Large intestine (tissue), 3 donors: ENCODE results near the gene ARHGAP26. TPM values are rescaled to one million over a fixed set of nuclear protein-coding genes. Genes with fewer than 3 reads are reported as not detected.
"Not testable (repeated sequence)": the region's sequence is repeated elsewhere in the genome, so short reads cannot be mapped to it uniquely, and the experiment has no call there.

Experiments used
- DNase-seq, 2 donors: peaks; one replicate each; pipeline versions ENCODE4 v3.0.0 to v3.0.0-alpha.2; 2013
- H3K27ac ChIP-seq: one replicate; pipeline ENCODE4 v1.5.1; 2013; ENCODE audit warnings: low read length
- H3K27me3 ChIP-seq: 2 replicates; pipeline ENCODE4 v1.6.1; 2013; ENCODE audit warnings: low read length; ENCODE audit not compliant: control insufficient read depth, insufficient read depth
- H3K36me3 ChIP-seq: 2 replicates; pipeline ENCODE4 v1.6.1; 2013; ENCODE audit warnings: low read length; ENCODE audit not compliant: control insufficient read depth, insufficient read depth
- H3K4me1 ChIP-seq: one replicate; pipeline ENCODE4 v1.6.1; 2013; ENCODE audit warnings: low read length; ENCODE audit not compliant: control insufficient read depth, insufficient read depth
- H3K4me3 ChIP-seq: one replicate; pipeline ENCODE4 v1.5.1; 2013; ENCODE audit warnings: low read length
- H3K9me3 ChIP-seq: one replicate; pipeline ENCODE4 v1.6.1; 2013; ENCODE audit warnings: mild to moderate bottlenecking, low read depth, low read length, moderate library complexity; ENCODE audit not compliant: control insufficient read depth
- WGBS: methylation state at CpG from one replicate; pipeline ENCODE4 v1.1.5; 2013; ENCODE audit warnings: low lambda C conversion rate; ENCODE audit not compliant: insufficient coverage; 5-methylcytosine and 5-hydroxymethylcytosine counted together
- polyA plus RNA-seq: library from polyadenylated mRNA; unstranded; fragments of 120-200 nt; gene quantifications from one replicate; pipeline ENCODE4 v1.2.1, GENCODE V29; 2013

Gene ARHGAP26
- polyA plus RNA-seq, 1 donor: 31.8 TPM

DNA sequence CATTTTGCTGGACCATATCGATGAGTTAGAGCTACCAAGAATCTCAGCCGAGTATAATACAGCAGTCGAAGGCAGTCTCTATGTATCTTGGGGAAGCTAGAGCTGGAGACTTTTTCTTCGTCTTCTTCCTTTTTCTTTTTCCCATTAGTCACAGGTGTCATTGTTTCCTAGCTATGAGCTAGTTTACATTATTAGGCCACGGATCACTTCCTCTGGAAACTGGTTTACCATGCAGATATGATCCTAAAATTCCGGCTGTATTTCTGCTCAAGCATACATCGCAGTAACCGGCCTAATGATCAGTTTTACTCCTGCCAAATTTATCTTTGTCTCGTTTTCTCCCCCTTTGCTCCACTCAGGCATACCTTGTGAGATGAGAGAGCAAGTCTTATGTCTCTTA, 312.8 kb downstream of the ARHGAP26 start:
- DNase-seq: no peak
- H3K27ac ChIP-seq: no peak overlapping the region
- no peak overlapping the region for H3K4me3 ChIP-seq
- no peaks in the 10 kb centered on the region for H3K27me3 ChIP-seq
- peaks cover 2% of the 10 kb centered on the region for H3K4me1 ChIP-seq
- H3K36me3 ChIP-seq: peaks cover 2% of the 10 kb centered on the region
- 93% methylated on average over 4 of the region's 9 CpGs for WGBS
- H3K9me3 ChIP-seq: no peaks in the 10 kb centered on the region

DNA sequence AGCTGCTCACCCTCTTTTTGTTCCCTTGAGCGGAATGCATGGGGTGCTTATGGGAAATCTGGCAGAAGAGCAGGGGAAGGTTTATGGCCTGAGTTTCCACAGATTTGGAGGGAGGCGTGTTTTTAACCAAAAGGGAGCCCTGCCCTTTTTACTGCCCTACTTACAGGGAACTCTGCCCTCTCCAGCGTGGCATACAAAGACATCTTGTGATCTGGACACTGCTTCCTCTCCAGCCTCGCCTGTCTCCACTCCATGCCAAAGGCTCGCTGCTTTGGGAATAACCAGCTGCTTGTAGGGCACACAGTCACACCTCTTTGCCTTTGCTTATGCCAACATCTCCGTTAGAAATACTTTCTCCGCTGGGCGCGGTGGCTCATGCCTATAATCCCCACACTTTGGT, 314.2 kb downstream of the ARHGAP26 start:
- H3K27ac ChIP-seq: no peak overlapping the region
- H3K9me3 ChIP-seq: no peaks in the 10 kb centered on the region
- H3K27me3 ChIP-seq: no peaks in the 10 kb centered on the region
- WGBS: no CpG with 5 or more reads among the region's 9 CpGs
- no peak overlapping the region for H3K4me3 ChIP-seq
- no peak for DNase-seq
- peaks cover 2% of the 10 kb centered on the region for H3K36me3 ChIP-seq
- H3K4me1 ChIP-seq: peaks cover 2% of the 10 kb centered on the region

DNA sequence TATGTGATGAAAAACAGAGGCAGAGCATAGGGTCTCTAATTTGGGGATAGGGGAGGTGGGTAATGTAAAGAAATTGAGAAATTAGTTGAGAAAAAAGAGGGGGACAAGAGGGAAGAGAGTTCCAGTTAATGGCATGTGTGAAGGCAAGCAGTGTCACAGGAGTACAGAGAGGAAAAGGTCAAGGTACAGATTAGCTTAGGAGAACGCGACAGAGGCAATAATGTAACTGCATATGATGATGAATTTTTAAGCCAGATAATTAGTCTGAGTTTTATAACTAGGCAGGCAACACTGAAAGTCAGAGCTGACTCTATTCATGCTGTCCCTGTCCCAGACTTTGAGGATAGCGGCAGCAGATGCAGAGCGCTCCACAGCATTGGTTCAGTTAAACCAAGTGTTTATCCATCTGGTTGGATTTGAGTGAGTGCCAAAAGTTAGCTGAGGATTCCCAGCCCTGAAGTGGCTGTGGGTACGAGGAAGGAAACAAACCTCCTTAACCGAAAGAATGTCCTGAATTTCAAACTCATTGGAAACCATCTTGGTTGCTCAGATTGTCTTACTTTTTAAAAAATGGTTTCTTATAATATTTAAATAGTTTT, 315.2 kb downstream of the ARHGAP26 start:
- no CpG with 5 or more reads among the region's 6 CpGs for WGBS
- H3K27me3 ChIP-seq: no peaks in the 10 kb centered on the region
- no peak overlapping the region for H3K27ac ChIP-seq
- H3K4me3 ChIP-seq: no peak overlapping the region
- DNase-seq: no peak
- no peaks in the 10 kb centered on the region for H3K9me3 ChIP-seq
- peaks cover 2% of the 10 kb centered on the region for H3K4me1 ChIP-seq
- peaks cover 2% of the 10 kb centered on the region for H3K36me3 ChIP-seq

DNA sequence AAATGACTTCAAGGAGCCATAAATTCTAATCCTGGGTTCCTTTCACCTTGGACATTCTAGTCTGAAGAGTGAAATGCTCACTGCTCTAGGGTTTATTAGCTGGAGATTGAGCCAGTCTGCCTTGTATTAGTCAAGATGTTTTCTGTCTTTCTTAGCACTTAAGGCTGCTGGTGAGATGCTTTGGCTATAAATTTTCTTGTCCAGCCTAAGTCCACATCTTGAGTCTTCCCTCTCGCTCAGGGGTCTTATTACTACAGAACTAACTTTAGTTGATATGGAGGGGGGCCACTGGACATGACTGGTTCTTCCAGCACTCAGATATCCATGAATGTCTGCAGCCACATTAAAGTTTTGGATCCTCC, 316.4 kb downstream of the ARHGAP26 start:
- peaks cover 2% of the 10 kb centered on the region for H3K4me1 ChIP-seq
- H3K9me3 ChIP-seq: no peaks in the 10 kb centered on the region
- no peak for DNase-seq
- peaks cover 2% of the 10 kb centered on the region for H3K36me3 ChIP-seq
- no peak overlapping the region for H3K4me3 ChIP-seq
- no CpG with 5 or more reads among the region's 1 CpG for WGBS
- no peak overlapping the region for H3K27ac ChIP-seq
- no peaks in the 10 kb centered on the region for H3K27me3 ChIP-seq

DNA sequence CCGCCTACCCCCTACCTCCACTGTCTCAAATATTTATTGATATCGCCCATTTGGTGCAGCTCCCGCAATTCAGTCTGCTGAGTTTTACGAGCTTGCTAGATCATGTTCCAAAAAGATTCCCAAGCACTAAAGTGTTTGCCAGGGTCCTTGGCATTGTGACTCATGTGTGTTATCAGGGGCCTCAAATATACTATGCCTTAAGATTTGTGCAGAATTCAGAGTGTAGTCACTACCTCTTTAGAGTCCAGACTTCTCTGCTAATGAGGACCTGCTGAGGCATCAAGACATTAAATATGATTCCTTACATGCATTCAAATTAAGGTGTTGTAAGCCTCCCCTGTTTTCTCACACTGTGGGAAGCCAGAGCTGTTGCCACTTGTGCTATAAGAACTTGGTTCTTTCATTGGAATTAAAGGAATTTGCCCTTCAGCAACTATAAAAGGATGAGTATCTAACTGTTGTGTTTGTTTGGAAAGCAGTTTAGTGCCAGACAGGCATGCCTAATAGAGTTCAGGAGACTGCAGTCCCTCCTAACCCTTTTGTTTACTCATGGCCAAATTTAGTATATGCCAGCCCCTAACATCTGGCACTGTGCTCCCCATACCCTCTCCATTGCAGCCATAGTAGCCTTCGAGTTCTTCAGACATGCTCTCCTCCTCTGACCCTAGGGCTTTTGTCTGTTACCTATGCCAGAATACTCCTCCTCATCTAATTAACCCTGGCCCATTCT, 316.9 kb downstream of the ARHGAP26 start:
- Histone ChIP-seq H3K4me1 (peaks cover 2% of the 10 kb centered on the region), H3K4me3 (no peak overlapping the region), H3K9me3 (no peaks in the 10 kb centered on the region), H3K27me3 (no peaks in the 10 kb centered on the region), H3K36me3 (peaks cover 2% of the 10 kb centered on the region), H3K27ac (no peak overlapping the region)
- WGBS: no CpG with 5 or more reads among the region's 5 CpGs
- DNase-seq: no peak

- not testable (repeated sequence) for H3K4me3 ChIP-seq, H3K27ac ChIP-seq, H3K9me3 ChIP-seq, H3K27me3 ChIP-seq, DNase-seq, H3K4me1 ChIP-seq, H3K36me3 ChIP-seq
- 80% methylated on average over 1 of the region's 11 CpGs for WGBS
These were observed 318.5 kb downstream of the ARHGAP26 start for GRCh38 chr5:143088702-143089101.

- WGBS: no CpG with 5 or more reads among the region's 10 CpGs
- not testable (repeated sequence) for DNase-seq
These were observed 319.9 kb downstream of the ARHGAP26 start for GRCh38 chr5:143090044-143090443.

DNA sequence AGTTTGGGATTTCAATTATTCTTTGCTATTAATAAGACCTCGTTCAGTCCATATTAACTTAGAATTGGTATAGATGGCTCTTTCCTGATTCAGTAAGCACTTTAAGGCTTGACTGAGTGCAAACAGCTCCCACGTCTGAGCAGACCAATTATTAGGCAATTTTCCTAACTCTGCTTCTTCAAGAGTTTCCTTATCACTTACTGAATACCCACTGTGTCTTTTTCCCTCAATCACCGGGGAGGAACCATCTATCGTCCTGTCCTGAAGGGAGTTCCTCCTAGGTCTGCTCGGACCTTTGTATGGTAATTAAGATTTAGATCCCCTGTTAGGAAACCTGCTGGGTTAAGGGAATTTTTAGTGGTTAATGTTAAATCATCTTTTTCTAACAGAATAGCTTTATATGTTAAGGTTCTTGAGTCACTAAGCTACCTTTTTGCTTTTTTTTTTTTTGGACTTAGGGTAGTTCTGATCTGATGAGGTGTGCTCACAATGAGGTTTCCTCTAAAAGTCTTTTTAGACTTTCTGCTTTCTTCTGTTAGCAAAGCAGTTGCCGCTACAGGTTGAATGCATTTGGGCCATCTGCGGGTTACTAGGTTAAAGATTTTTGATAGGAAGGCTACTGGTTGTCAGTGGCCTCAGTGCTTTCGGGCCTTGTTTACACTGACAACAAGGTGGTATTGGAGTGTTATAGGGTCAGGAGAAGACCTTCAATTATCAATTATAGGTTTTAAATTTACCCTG, 322.7 kb downstream of the ARHGAP26 start:
- not testable (repeated sequence) for H3K36me3 ChIP-seq, H3K4me1 ChIP-seq, H3K9me3 ChIP-seq, DNase-seq, H3K27me3 ChIP-seq, H3K4me3 ChIP-seq, H3K27ac ChIP-seq
- 100% methylated on average over 1 of the region's 8 CpGs for WGBS

More at GRCh38 chr5:143090044-143090443, 319.9 kb downstream of the ARHGAP26 start:
- H3K4me1 ChIP-seq, H3K27ac ChIP-seq, H3K36me3 ChIP-seq, H3K4me3 ChIP-seq, H3K27me3 ChIP-seq, H3K9me3 ChIP-seq: not testable (repeated sequence)

- H3K27ac ChIP-seq: no peak overlapping the region
- H3K4me3 ChIP-seq: no peak overlapping the region
These were observed 323.4 kb downstream of the ARHGAP26 start for GRCh38 chr5:143093452-143094086.

GRCh38 chr5:143094087-143094521, 323.9 kb downstream of the ARHGAP26 start:
- Histone ChIP-seq H3K36me3 (peaks cover 4% of the 10 kb centered on the region), H3K4me1 (no peaks in the 10 kb centered on the region), H3K27ac (no peak overlapping the region), H3K4me3 (peak overlapping the region; percentile 19), H3K9me3 (no peaks in the 10 kb centered on the region), H3K27me3 (no peaks in the 10 kb centered on the region)
- WGBS: 69% methylated on average over 7 of the region's 16 CpGs
- DNase-seq: no peak

More at GRCh38 chr5:143093452-143094086, 323.4 kb downstream of the ARHGAP26 start:
- DNase-seq: no peak
- H3K9me3 ChIP-seq: no peaks in the 10 kb centered on the region
- H3K4me1 ChIP-seq: no peaks in the 10 kb centered on the region
- H3K27me3 ChIP-seq: no peaks in the 10 kb centered on the region
- peaks cover 4% of the 10 kb centered on the region for H3K36me3 ChIP-seq
- no CpG with 5 or more reads among the region's 5 CpGs for WGBS
